B cell (primary cell): ENCODE results near the gene NTM.

Source experiments
- EZH2 ChIP-seq: IDR thresholded peaks from 2 replicates; pipeline ENCODE4 v1.6.1; 2012; ENCODE audit warnings: borderline replicate concordance, low read depth, mild to moderate bottlenecking, moderate library complexity, low read length; ENCODE audit not compliant: insufficient read depth, poor library complexity, severe bottlenecking
- TF ChIP-seq, protein P1 (sequence below): fragments of 200-600 bp; IDR thresholded peaks from one replicate; pipeline ENCODE4 v1.8.0; 2022; ENCODE audit warnings: antibody characterized with exemption, mild to moderate bottlenecking

DNA sequence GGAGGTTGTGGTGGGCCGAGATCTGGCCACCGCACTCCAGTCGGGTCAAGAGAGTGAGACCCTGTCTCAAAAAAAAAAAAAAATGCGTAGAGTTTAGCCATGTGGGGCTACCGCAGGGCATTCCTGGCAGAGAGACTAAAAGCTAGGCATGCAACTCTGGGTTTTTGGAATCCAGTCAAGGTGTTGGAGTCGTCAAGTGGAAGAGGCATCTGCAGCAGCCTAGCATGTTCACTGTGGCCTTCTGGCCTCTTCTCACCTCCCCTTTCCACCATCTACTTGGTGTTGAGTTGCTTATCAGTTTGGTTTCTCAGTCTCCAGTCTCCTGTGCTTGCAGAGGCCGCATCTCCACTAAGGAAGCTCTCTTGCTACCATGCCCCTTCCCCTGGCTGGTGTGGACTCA, 572.5 kb downstream of the NTM start:
- TF ChIP-seq, protein P1, sequence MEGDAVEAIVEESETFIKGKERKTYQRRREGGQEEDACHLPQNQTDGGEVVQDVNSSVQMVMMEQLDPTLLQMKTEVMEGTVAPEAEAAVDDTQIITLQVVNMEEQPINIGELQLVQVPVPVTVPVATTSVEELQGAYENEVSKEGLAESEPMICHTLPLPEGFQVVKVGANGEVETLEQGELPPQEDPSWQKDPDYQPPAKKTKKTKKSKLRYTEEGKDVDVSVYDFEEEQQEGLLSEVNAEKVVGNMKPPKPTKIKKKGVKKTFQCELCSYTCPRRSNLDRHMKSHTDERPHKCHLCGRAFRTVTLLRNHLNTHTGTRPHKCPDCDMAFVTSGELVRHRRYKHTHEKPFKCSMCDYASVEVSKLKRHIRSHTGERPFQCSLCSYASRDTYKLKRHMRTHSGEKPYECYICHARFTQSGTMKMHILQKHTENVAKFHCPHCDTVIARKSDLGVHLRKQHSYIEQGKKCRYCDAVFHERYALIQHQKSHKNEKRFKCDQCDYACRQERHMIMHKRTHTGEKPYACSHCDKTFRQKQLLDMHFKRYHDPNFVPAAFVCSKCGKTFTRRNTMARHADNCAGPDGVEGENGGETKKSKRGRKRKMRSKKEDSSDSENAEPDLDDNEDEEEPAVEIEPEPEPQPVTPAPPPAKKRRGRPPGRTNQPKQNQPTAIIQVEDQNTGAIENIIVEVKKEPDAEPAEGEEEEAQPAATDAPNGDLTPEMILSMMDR: no peak
- TF ChIP-seq EZH2: no peak
